Naive thymus-derived CD8-positive, alpha-beta T cell (primary cell): ENCODE measurements around the gene ADGRG3. TPM values are rescaled to one million over a fixed set of nuclear protein-coding genes. Genes with fewer than 3 reads are reported as not detected.

Experiments used
- ATAC-seq, 2 donors: fragments of 150-1000 bp; cut with Tn5 transposase in 1 of 2; sonication (Bioruptor Pico), chemical (Tn5 transposase) in 1 of 2; 1 replicate in 1 of 2; 2 replicates in 1 of 2; pipeline ENCODE4 v1.10.0; 2021; ENCODE audit warnings: mild to moderate bottlenecking in 2 of 2, moderate library complexity in 2 of 2
- POLR2A ChIA-PET: fragments of 350-600 bp; sonication (Branson Sonifier 250); formaldehyde crosslinking; loops from one replicate; lab custom pipeline; 2021; ENCODE audit warnings: antibody characterized with exemption; lab: Charles Lee
- DNase-seq, 10 donors: peaks; one replicate each; pipeline versions ENCODE4 v3.0.0 to v3.0.0-alpha.2; 2020 to 2022
- H3K27ac Mint-ChIP-seq, 10 donors: one replicate each; pipeline ENCODE4 v1.8.0; 2020 to 2022; ENCODE audit warnings: mild to moderate bottlenecking in 10 of 10, mixed read lengths in 10 of 10, moderate library complexity in 4 of 10, inconsistent platforms in 1 of 10
- H3K27me3 Mint-ChIP-seq, 5 donors: one replicate each; pipeline ENCODE4 v1.8.0; 2021 to 2022; ENCODE audit warnings: mixed read lengths in 5 of 5
- H3K36me3 Mint-ChIP-seq, 3 donors: one replicate each; pipeline ENCODE4 v1.8.0; 2020 to 2022; ENCODE audit warnings: mixed read lengths in 3 of 3, mild to moderate bottlenecking in 2 of 3, inconsistent platforms in 1 of 3
- H3K4me1 Mint-ChIP-seq, 4 donors: one replicate each; pipeline ENCODE4 v1.8.0; 2021 to 2022; ENCODE audit warnings: mixed read lengths in 4 of 4
- H3K4me3 Mint-ChIP-seq, 10 donors: one replicate each; pipeline ENCODE4 v1.8.0; 2020 to 2022; ENCODE audit warnings: mild to moderate bottlenecking in 10 of 10, mixed read lengths in 10 of 10, moderate library complexity in 6 of 10, inconsistent platforms in 1 of 10
- H3K9me3 Mint-ChIP-seq, 9 donors: one replicate each; pipeline ENCODE4 v1.8.0; 2020 to 2022; ENCODE audit warnings: mixed read lengths in 9 of 9, mild to moderate bottlenecking in 3 of 9, inconsistent platforms in 1 of 9, moderate library complexity in 1 of 9
- polyA plus RNA-seq, 3 donors: library from polyadenylated mRNA; unstranded; fragments of 300-500 nt; fragmentation: Illumina TruSeq; gene quantifications; one replicate each; pipeline ENCODE4 v1.2.3, GENCODE V29; 2021
- total RNA-seq, 8 experiments: library from RNA in 2 of 8; stranded (reverse) in 2 of 8; gene quantifications; one replicate each; pipeline ENCODE4 v1.2.3 and lab custom pipeline; 2021 to 2026

Gene ADGRG3
- total and polyA plus RNA-seq, 5 experiments from 2014 or later, result not detected

- H3K27ac Mint-ChIP-seq, result no peak overlapping the region
- POLR2A ChIA-PET, result no interaction called here
- no peaks in the 10 kb centered on the region for H3K9me3 Mint-ChIP-seq
- H3K27me3 Mint-ChIP-seq, result peaks cover 0 to 2% (median 0%) of the 10 kb centered on the region in 5 donors
- H3K36me3 Mint-ChIP-seq, result no peaks in the 10 kb centered on the region
- DNase-seq (no peak), ATAC-seq (no peak)
- H3K4me3 Mint-ChIP-seq, result no peak overlapping the region
- H3K4me1 Mint-ChIP-seq, result peaks cover 0 to 2% (median under 1%) of the 10 kb centered on the region in 4 donors
Observed at GRCh38 chr16:57721356-57722209, 53.5 kb downstream of the ADGRG3 start.

- peaks cover 0 to 4% (median under 1%) of the 10 kb centered on the region in 4 donors for H3K4me1 Mint-ChIP-seq
- DNase-seq (no peak), ATAC-seq (no peak)
- no peaks in the 10 kb centered on the region for H3K9me3 Mint-ChIP-seq
- POLR2A ChIA-PET, result no interaction called here
- H3K27me3 Mint-ChIP-seq, result peaks cover 0 to 2% (median 0%) of the 10 kb centered on the region in 5 donors
- no peak overlapping the region for H3K4me3 Mint-ChIP-seq
- H3K27ac Mint-ChIP-seq, result no peak overlapping the region
- no peaks in the 10 kb centered on the region for H3K36me3 Mint-ChIP-seq
Observed at GRCh38 chr16:57722210-57722499, 54.0 kb downstream of the ADGRG3 start.

DNA sequence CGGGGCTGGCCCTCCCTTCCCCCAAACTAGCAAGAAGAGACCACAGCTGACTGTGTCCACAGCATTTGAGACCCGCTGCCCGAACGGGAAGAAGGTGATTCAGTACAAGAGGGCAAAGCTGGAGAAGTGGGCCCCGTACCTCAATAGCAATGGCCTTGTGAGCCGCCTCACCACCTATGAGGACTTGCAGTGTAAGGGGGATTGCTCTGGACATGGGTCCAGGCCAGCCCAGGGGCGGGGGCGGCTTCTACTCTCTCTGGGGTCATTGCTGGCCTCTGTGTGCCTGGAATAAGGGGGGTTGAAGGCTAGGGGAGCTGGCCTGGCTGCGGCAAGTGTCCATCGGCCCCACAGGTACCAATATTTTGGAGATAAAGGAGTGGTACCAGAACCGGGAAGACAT is 54.5 kb downstream of the ADGRG3 start:
- POLR2A ChIA-PET, result interaction anchor here (0.5 kb wide), 1 partner anchor 48 kb away, joined by 3 read pairs; no protein-coding TSS in a partner anchor
- Mint-ChIP-seq H3K27me3 (peaks cover 0 to 2% (median 0%) of the 10 kb centered on the region in 5 donors), H3K4me3 (peak overlapping the region in 1 of 10 donors; percentile 10), H3K9me3 (no peaks in the 10 kb centered on the region), H3K36me3 (no peaks in the 10 kb centered on the region), H3K4me1 (peaks cover 0 to 4% (median under 1%) of the 10 kb centered on the region in 4 donors), H3K27ac (no peak overlapping the region)
- DNase-seq (no peak), ATAC-seq (no peak)

- DNase-seq (no peak), ATAC-seq (no peak)
- H3K27me3 Mint-ChIP-seq, result peaks cover 0 to 2% (median 0%) of the 10 kb centered on the region in 5 donors
- no peak overlapping the region for H3K4me3 Mint-ChIP-seq
- H3K9me3 Mint-ChIP-seq, result no peaks in the 10 kb centered on the region
- peaks cover 0 to 4% (median under 1%) of the 10 kb centered on the region in 4 donors for H3K4me1 Mint-ChIP-seq
- H3K27ac Mint-ChIP-seq, result no peak overlapping the region
- POLR2A ChIA-PET, result interaction anchor here (0.5 kb wide), 1 partner anchor 49 kb away, joined by 3 read pairs; no protein-coding TSS in a partner anchor
- H3K36me3 Mint-ChIP-seq, result no peaks in the 10 kb centered on the region
Observed at GRCh38 chr16:57723170-57723569, 55.1 kb downstream of the ADGRG3 start.

DNA sequence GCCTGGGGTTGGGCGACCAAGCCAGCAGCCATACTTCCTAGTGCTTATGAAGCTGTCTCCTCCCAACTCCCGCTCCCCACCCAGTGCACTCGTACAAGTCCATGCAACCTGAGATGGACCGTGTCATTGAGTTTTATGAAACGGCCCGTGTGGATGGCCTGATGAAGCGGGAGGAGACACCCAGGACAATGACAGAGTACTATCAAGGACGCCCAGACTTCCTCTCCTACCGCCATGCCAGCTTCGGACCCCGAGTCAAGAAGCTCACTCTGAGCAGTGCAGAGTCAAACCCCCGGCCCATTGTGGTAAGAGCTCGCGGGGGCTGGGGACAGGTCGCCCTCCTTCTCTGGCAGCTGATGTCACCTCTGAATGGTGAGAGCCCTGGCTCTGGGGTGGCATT is 56.4 kb downstream of the ADGRG3 start:
- H3K27ac Mint-ChIP-seq, result no peak overlapping the region
- POLR2A ChIA-PET, result no interaction called here
- peaks cover 0 to 9% (median under 1%) of the 10 kb centered on the region in 4 donors for H3K4me1 Mint-ChIP-seq
- peaks cover 0 to 9% (median 0%) of the 10 kb centered on the region in 9 donors for H3K9me3 Mint-ChIP-seq
- no peak for DNase-seq
- H3K36me3 Mint-ChIP-seq, result no peaks in the 10 kb centered on the region
- ATAC-seq, result no peak
- no peak overlapping the region for H3K4me3 Mint-ChIP-seq
- peaks cover 0 to 2% (median 0%) of the 10 kb centered on the region in 5 donors for H3K27me3 Mint-ChIP-seq

GRCh38 chr16:57725151-57725550 is 57.0 kb downstream of the ADGRG3 start:
- ATAC-seq, result no peak
- peaks cover 0 to 9% (median under 1%) of the 10 kb centered on the region in 4 donors for H3K4me1 Mint-ChIP-seq
- no peak overlapping the region for H3K27ac Mint-ChIP-seq
- no peak overlapping the region for H3K4me3 Mint-ChIP-seq
- POLR2A ChIA-PET, result no interaction called here
- peaks cover 0 to 2% (median 0%) of the 10 kb centered on the region in 5 donors for H3K27me3 Mint-ChIP-seq
- no peak for DNase-seq
- H3K9me3 Mint-ChIP-seq, result peaks cover 0 to 9% (median 0%) of the 10 kb centered on the region in 9 donors
- H3K36me3 Mint-ChIP-seq, result no peaks in the 10 kb centered on the region

DNA sequence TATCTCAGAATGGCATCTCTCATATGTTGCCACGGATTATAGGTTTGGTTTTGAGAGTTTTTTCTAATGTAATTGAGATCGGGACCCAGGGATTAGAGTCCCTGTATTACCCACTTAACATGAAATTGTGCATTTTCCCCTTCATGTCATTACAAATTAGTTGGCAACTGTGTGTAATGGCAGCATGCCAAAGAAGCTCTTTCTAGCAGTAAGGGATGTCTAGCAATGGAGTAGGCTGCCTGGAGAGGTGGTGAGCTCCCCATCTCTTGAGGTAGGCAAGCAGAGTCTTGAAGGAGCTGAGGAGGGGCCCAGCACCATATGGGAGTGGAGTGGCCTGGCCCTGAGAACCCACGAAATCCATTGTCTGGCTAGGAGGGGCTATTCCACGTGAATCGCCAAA is 57.4 kb downstream of the ADGRG3 start:
- no peak overlapping the region for H3K4me3 Mint-ChIP-seq
- H3K27me3 Mint-ChIP-seq, result peaks cover 0 to 2% (median 0%) of the 10 kb centered on the region in 5 donors
- POLR2A ChIA-PET, result interaction anchor here (2.0 kb wide), 1 partner anchor 10 kb away, joined by 4 read pairs; no protein-coding TSS in a partner anchor
- peaks cover 0 to 9% (median under 1%) of the 10 kb centered on the region in 4 donors for H3K4me1 Mint-ChIP-seq
- no peak for ATAC-seq
- DNase-seq, result no peak
- no peak overlapping the region for H3K27ac Mint-ChIP-seq
- peaks cover 0 to 9% (median 0%) of the 10 kb centered on the region in 9 donors for H3K9me3 Mint-ChIP-seq
- no peaks in the 10 kb centered on the region for H3K36me3 Mint-ChIP-seq

- ATAC-seq (no peak), DNase-seq (no peak)
- POLR2A ChIA-PET, result interaction anchor here (2.0 kb wide), 1 partner anchor 9 kb away, joined by 4 read pairs; no protein-coding TSS in a partner anchor
- Mint-ChIP-seq H3K27ac (no peak overlapping the region), H3K36me3 (no peaks in the 10 kb centered on the region), H3K4me3 (no peak overlapping the region), H3K9me3 (peaks cover 0 to 9% (median 0%) of the 10 kb centered on the region in 9 donors), H3K4me1 (peaks cover 0 to 9% (median under 1%) of the 10 kb centered on the region in 4 donors), H3K27me3 (peaks cover 0 to 2% (median 0%) of the 10 kb centered on the region in 5 donors)
Observed at GRCh38 chr16:57725976-57726375, 57.9 kb downstream of the ADGRG3 start.

DNA sequence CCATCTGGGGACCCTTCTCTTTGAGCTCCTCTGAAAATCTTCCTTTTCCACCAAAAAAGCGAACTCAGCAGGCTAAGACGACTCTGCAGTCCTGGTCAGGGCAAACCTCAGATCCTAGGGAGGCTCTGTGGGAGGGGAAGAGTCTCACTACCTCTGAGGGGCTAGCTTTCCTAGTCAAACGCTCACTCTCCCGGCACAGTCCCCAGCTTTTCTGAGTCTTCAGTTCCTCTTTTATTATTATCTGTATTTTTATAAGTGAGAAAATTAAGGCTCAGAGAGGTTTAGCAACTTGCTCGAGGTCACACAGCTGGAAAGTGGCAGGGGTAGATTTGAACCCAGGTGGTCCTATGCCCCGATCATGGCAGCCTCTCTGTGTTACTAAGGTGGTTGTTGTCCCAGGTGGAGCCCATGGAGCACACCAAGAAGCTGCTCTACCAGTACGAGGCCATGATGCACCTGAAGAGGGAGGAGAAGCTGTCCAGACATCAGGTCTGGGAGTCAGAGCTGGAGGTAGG is 58.4 kb downstream of the ADGRG3 start:
- ATAC-seq (no peak), DNase-seq (no peak)
- POLR2A ChIA-PET, result interaction anchor here (2.0 kb wide), 1 partner anchor 9 kb away, joined by 4 read pairs; no protein-coding TSS in a partner anchor
- Mint-ChIP-seq H3K4me1 (peaks cover 0 to 9% (median under 1%) of the 10 kb centered on the region in 4 donors), H3K27ac (no peak overlapping the region), H3K4me3 (no peak overlapping the region), H3K9me3 (peaks cover 0 to 9% (median 0%) of the 10 kb centered on the region in 9 donors), H3K36me3 (no peaks in the 10 kb centered on the region), H3K27me3 (peaks cover 0 to under 1% (median 0%) of the 10 kb centered on the region in 5 donors)

- POLR2A ChIA-PET, result interaction anchor here (0.6 to 2.0 kb wide), 2 partner anchors 7 to 37 kb away, joined by 4 read pairs; no protein-coding TSS in a partner anchor
- Mint-ChIP-seq H3K4me1 (peaks cover 0 to 9% (median under 1%) of the 10 kb centered on the region in 4 donors), H3K36me3 (no peaks in the 10 kb centered on the region), H3K27ac (no peak overlapping the region), H3K9me3 (peaks cover 0 to 11% (median 1%) of the 10 kb centered on the region in 9 donors), H3K27me3 (no peaks in the 10 kb centered on the region), H3K4me3 (no peak overlapping the region)
- no peak for ATAC-seq
- no peak for DNase-seq
Observed at GRCh38 chr16:57727610-57728009, 59.5 kb downstream of the ADGRG3 start.

DNA sequence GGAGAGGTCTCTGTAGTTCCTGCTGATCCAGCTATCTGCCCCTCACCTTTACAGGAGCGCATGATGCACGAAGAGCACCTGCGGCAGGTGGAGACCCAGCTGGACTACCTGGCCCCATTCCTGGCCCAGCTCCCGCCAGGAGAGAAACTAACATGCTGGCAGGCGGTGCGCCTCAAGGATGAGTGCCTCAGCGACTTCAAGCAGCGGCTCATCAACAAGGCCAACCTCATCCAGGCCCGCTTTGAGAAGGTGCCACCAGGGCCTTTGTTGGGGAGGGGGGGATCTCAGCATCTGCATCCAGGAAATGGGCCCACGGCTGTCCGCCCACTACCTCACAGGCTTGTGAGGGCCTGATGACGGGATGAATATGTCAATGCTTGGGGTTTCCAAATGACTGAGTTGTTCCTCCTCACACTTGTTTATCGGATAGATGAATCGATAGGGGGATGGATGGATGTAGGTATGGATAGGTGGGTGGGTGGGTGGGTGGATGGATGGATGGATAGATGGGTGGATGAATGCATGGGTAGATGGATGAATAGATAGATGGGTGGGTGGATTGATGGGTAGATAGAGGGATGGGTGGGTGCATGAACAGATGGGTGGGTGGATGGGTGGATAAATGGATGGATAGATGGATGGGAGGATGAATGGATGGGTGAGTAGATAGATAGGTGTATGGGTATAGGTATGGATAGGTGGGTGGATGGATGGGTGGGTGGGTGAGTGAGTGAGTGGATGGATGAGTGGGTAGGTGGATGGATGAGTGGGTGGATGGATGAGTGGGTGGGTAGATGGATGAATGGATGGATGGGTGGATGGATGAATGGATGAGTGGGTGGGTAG is 60.5 kb downstream of the ADGRG3 start:
- DNase-seq (no peak), ATAC-seq (no peak)
- H3K27me3 Mint-ChIP-seq, result no peaks in the 10 kb centered on the region
- no peak overlapping the region for H3K4me3 Mint-ChIP-seq
- peaks cover 0 to 20% (median 4%) of the 10 kb centered on the region in 9 donors for H3K9me3 Mint-ChIP-seq
- peaks cover 0 to 6% (median 0%) of the 10 kb centered on the region in 3 donors for H3K36me3 Mint-ChIP-seq
- POLR2A ChIA-PET, result no interaction called here
- H3K4me1 Mint-ChIP-seq, result peaks cover 6 to 9% (median 7%) of the 10 kb centered on the region in 4 donors
- H3K27ac Mint-ChIP-seq, result no peak overlapping the region

- Mint-ChIP-seq H3K27me3 (no peaks in the 10 kb centered on the region), H3K4me3 (no peak overlapping the region), H3K4me1 (peaks cover 7 to 9% (median 8%) of the 10 kb centered on the region in 4 donors), H3K9me3 (peaks cover 0 to 20% (median 4%) of the 10 kb centered on the region in 9 donors), H3K36me3 (peaks cover 0 to 6% (median 0%) of the 10 kb centered on the region in 3 donors), H3K27ac (no peak overlapping the region)
- no peak for ATAC-seq
- POLR2A ChIA-PET, result no interaction called here
- DNase-seq, result no peak
Observed at GRCh38 chr16:57729182-57729484, 61.0 kb downstream of the ADGRG3 start.
